Thyroid gland (tissue), 4 donors: ENCODE measurements around the gene NRIP2.

ENCODE experiments used
- POLR2A ChIP-seq, 2 donors: fragments of 450-650 bp; IDR thresholded peaks; one replicate each; pipeline ENCODE4 v1.6.1; 2017; ENCODE audit warnings: antibody characterized with exemption in 2 of 2, mild to moderate bottlenecking in 2 of 2, moderate library complexity in 1 of 2
- TF ChIP-seq, protein P1 (sequence below), 6 experiments: fragments of 200-600 bp in 3 of 6; fragments of 450-650 bp in 3 of 6; sonication (generic) in 3 of 6; IDR thresholded peaks; one replicate each; pipeline ENCODE4 v1.5.1; 2016 to 2019; ENCODE audit warnings: antibody characterized with exemption in 6 of 6, mild to moderate bottlenecking in 2 of 6, inconsistent platforms in 1 of 6, moderate library complexity in 1 of 6

GRCh38 chr12:2864198-2864597, 29.4 kb upstream of the NRIP2 start:
- TF ChIP-seq, protein P1, sequence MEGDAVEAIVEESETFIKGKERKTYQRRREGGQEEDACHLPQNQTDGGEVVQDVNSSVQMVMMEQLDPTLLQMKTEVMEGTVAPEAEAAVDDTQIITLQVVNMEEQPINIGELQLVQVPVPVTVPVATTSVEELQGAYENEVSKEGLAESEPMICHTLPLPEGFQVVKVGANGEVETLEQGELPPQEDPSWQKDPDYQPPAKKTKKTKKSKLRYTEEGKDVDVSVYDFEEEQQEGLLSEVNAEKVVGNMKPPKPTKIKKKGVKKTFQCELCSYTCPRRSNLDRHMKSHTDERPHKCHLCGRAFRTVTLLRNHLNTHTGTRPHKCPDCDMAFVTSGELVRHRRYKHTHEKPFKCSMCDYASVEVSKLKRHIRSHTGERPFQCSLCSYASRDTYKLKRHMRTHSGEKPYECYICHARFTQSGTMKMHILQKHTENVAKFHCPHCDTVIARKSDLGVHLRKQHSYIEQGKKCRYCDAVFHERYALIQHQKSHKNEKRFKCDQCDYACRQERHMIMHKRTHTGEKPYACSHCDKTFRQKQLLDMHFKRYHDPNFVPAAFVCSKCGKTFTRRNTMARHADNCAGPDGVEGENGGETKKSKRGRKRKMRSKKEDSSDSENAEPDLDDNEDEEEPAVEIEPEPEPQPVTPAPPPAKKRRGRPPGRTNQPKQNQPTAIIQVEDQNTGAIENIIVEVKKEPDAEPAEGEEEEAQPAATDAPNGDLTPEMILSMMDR (IDR thresholded peaks at IDR 0.05), result no peak
- no peak for TF ChIP-seq POLR2A (IDR thresholded peaks at IDR 0.05)
